GM18508 (cell line): ENCODE measurements around the gene TMEM126B.
"Not testable (repeated sequence)": the region's sequence is repeated elsewhere in the genome, so short reads cannot be mapped to it uniquely, and the experiment has no call there.

ENCODE experiments used
- ATAC-seq: cut with Tn5 transposase; IDR thresholded peaks from one replicate; pipeline ENCODE4 v1.9.1; 2021; ENCODE audit warnings: moderate number of reproducible peaks; ENCODE audit not compliant: insufficient read depth, unreplicated experiment

Gene TMEM126B

DNA sequence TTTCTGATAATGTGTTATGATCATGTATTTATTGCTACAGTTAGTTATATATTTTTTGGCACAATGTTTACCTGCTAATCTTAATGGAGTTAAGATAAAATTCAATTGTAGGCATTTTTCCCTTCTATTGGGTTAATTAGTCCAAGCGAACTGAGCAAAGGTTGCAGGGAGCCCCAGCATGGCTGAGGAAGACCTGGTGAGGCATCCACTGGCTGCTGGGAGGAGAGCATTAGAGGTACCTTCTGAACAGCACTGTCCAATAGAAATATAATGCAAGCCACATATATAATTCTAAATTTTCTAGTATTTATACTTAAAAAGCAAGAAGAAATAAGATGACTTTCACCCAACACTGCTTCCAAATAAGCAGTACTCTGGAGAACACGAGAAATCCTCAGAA lies 18.7 kb downstream of the TMEM126B start:
- ATAC-seq = no peak

GRCh38 chr11:85647604-85648299 lies 19.4 kb downstream of the TMEM126B start, which contains the start of gene TMEM126A:
TSS of gene TMEM126A (plus strand) at chr11:85647967. CDS start at chr11:85650256, 2,289 bp downstream.
- peak; percentile 96 for ATAC-seq

DNA sequence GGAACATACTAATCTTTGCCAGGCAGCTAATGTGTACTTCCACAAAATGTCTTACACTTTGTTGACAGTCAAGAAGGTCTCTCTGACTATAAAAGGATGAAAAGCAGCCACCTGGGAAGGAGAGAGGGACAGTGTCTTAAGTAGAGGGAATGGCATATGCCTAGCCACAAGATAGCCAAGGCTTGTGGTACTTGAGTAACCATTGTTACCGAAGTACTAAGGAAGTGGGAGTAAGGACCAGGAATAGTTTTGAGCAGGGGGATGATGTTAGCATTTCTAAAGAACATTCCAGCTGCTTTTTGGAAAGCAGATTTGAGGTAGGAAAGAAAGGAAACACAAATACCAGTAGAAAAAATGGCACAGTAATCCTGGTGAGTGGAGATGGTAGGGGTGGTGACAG lies 22.7 kb downstream of the TMEM126B start:
- ATAC-seq = no peak

DNA sequence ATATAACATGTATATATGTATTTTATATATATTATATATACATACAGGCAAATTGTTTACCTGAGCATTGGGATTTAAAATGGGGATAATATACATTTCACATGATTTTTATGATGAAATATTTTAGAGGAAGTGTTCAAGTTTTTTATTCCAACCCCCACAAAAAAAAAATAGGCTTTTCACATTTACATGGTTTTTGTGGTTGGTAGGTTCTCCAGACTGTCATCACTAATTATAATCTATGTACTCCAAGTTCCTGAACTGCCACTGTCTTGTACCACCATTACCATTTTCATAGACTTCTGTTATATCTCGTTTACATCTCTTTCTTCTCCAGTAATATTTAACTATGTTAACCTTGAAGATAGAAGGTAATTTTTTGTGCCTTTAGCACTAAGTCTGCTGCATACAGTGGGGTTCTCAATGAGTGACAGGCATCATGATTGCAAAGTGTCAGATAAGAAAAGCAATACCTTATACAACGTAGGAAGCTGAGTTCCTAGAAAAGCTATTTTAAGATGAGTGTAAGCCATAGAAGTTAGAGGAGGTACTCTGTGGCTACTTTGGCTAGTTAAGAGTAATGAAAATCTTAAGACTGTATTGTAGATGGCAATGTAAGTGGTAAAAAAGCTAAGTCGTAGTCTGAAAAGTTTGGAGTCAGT lies 24.5 kb downstream of the TMEM126B start:
- no peak for ATAC-seq

GRCh38 chr11:85654343-85654742 lies 25.9 kb downstream of the TMEM126B start:
- ATAC-seq = not testable (repeated sequence)

GRCh38 chr11:85656777-85657176 lies 28.4 kb downstream of the TMEM126B start:
- ATAC-seq = no peak

GRCh38 chr11:85658180-85658579 lies 29.8 kb downstream of the TMEM126B start:
- ATAC-seq = no peak

DNA sequence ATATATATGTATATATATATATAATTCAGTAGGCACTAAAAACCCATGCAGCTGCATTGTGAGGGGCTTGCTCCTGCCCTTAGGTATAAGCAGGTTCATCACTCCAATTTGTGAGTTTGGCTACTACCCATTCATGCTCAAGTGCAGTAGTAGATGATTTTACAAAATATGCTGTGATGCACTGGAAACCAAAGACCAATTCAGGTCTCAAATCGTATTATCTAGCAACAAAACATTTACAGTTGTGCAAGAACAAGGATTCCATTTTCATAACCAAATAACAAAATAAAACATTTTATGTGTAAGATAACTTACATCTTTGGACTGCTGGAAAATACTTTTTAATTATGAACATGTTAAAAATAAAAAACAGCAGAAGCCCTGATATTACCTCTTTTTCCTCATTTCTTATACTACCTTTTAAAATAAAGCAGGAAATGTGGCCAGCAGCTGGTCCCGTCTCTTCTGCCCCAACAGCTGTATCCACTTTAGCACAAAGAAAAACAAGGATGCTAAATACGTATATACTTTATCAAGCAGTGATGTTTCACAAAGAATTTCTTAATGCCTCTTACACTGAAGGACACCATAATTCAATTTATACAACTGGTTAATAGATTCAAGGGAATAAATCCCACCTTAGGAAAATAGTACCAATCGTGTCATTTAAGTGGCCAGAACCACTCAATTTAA lies 33.7 kb downstream of the TMEM126B start:
- no peak for ATAC-seq

DNA sequence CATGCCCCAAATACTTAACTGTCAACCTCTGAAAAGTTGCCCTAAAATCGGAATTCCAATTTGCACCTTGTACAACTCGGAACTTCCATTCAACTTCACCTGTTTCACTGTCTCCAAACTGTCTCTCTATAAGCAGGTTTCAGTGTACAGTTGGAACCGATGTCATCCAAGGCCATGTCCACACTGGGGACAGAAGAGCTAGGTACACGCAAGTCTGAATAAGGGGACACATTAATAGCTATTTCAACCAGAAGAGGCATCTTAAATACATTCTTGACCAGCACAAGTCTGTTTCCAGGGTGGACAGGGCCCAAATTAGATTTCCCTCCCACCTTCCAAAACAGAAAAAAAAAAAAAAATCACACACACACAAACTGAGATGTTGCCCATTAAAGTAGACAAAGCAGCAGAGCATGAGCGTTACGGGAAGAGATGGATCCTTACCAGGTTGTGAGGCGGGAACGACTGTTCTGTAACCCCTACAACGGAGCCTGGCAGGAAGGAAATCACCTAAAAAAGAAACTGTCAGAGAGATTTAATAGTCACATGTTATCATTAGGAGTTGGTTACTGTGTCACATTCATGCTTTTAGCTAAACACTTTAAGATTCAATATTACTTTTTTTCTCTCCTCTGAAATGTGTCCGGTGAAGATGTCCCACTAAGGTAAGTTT lies 34.8 kb downstream of the TMEM126B start:
- ATAC-seq = no peak

DNA sequence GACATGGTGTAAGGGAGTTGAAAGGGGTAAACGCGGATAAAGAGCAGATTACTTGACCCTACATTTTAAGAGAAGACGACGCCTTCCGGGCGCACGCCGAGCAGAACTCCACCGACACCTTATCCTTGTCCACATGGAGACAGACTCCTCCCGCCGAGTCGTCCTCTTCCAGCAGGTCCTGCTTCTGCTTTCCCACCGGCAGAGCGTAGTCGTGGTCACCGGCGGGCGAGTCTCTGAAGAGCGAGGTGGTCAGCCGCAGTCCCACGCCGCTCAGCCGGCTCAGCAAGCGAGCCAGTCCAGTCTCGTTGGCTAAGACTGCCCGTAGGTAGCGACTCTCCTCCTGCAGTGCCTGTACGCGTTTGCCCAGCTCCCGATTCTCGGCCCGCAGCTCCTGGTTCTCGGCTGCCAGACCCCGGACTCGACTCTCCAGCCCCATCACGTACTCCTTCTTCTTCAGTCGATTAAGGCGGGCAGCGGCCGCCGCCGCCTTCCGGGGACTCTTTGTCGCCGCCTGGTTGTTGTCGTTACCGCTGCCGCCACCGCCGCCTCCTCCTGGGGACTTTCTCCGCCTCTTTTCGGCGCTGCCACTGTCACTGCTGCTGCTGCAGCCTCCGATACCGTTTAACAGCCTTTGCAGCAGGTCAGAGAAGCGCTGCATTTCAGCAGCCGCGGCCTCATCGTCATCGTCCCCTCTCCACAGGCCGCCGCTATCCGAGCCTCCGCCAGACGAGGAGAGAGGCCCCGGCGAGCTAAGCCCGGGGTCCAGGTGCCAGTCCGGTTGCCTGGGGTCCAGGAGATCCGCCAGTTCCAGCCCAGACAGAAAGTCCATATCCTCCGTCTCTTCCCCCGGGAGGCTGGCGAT lies 35.6 kb downstream of the TMEM126B start:
- ATAC-seq = peak; percentile 48

GRCh38 chr11:85664615-85665481 lies 36.5 kb downstream of the TMEM126B start, which contains the start of gene CREBZF:
TSS of gene CREBZF (minus strand) at chr11:85665129. CDS start at chr11:85664875, 254 bp downstream.
- ATAC-seq = peak; percentile 73

GRCh38 chr11:85665733-85666132 lies 37.3 kb downstream of the TMEM126B start:
- no peak for ATAC-seq

- ATAC-seq = no peak
Observed at GRCh38 chr11:85666687-85667086, 38.3 kb downstream of the TMEM126B start.

GRCh38 chr11:85668157-85668556 lies 39.8 kb downstream of the TMEM126B start:
- ATAC-seq = no peak

- not testable (repeated sequence) for ATAC-seq
Observed at GRCh38 chr11:85670949-85671663, 42.7 kb downstream of the TMEM126B start.

- no peak for ATAC-seq
Observed at GRCh38 chr11:85672105-85672902, 43.9 kb downstream of the TMEM126B start.

DNA sequence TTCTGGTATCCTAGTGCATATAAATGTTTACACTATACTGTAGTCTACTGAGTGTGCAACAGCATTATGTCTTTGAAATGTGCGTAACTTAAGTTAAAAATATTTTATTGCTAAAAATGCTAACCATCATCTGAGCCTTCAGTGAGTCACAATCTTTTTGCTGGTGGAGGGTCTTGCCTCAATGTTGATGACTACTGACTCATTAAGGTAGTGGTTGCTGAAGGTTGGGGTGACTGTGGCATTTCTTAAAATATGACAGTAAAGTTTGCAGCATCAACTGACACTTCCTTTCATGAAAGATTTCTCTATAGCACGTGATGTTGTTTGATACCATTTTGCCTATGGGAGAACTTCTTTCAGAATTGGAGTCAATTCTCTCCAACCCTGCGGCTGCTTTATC lies 45.0 kb downstream of the TMEM126B start:
- no peak for ATAC-seq
